ENCODE measurements around the gene SLC15A1.

SLC15A1 gene

DNA sequence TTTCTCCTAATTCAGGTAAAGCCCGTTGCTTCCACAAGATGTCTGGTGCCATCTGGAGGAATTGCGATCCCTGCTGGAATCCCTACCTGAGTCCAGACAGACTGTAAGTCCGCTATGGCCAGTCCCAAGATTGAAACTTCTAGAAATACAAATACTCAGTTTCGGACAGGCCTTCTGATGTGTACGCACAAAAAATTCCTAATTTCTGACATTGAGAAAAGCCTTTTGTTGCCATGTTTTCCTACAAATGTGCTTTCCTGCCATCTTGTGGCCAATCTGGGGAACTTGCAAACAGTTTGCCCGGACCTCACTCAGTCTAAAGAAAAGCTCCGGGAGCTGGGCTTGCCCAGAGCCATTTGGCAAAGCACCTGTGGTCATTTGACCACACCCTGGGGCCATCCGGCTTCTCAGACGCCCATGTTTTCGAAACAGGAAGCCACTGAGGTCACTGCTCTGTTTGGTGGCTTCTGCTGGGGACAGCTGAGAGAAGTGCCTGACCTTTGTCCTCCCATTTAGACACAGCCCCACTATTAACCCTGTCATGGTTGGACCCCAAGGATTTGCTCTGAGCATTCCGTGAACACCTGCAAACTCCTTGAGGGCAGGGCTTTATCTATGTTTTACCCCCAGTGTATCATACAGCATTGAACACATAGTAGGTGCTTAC, 79.4 kb downstream of the SLC15A1 start:
- H3K4me3 ChIP-seq (ENCODE audit: low read depth in 1 of 2, low read length in 2 of 2), result peak overlapping the region; percentile 23 to 36
- no peaks in the 10 kb centered on the region for H3K9me3 ChIP-seq (ENCODE audit: control insufficient read depth in 1 of 2, low read length in 2 of 2)
- no peaks in the 10 kb centered on the region for H3K27me3 ChIP-seq (ENCODE audit: control insufficient read depth in 1 of 2, insufficient read depth in 2 of 2, low read length in 2 of 2)
- H3K4me1 ChIP-seq (ENCODE audit: control insufficient read depth in 1 of 2, insufficient read depth in 2 of 2, low read length in 2 of 2), result peaks cover 10 to 15% of the 10 kb centered on the region in 2 donors
- no peak overlapping the region for H3K27ac ChIP-seq (ENCODE audit: low read depth, low read length)
- H3K36me3 ChIP-seq (ENCODE audit: control insufficient read depth in 1 of 2, insufficient read depth in 2 of 2, low read length in 2 of 2), result no peaks in the 10 kb centered on the region
- H3K9ac ChIP-seq (ENCODE audit: low read depth in 1 of 2, low read length in 2 of 2), result peak overlapping the region in 1 of 2 donors; percentile 26

GRCh38 chr13:98668155-98668554, 84.3 kb downstream of the SLC15A1 start:
- H3K36me3 ChIP-seq (ENCODE audit: control insufficient read depth in 1 of 2, insufficient read depth in 2 of 2, low read length in 2 of 2), result no peaks in the 10 kb centered on the region
- no peaks in the 10 kb centered on the region for H3K27me3 ChIP-seq (ENCODE audit: control insufficient read depth in 1 of 2, insufficient read depth in 2 of 2, low read length in 2 of 2)
- no peak overlapping the region for H3K27ac ChIP-seq (ENCODE audit: low read depth, low read length)
- no peak overlapping the region for H3K4me3 ChIP-seq (ENCODE audit: low read depth in 1 of 2, low read length in 2 of 2)
- no peaks in the 10 kb centered on the region for H3K9me3 ChIP-seq (ENCODE audit: control insufficient read depth in 1 of 2, low read length in 2 of 2)
- peaks cover 15 to 24% of the 10 kb centered on the region in 2 donors for H3K4me1 ChIP-seq (ENCODE audit: control insufficient read depth in 1 of 2, insufficient read depth in 2 of 2, low read length in 2 of 2)
- H3K9ac ChIP-seq (ENCODE audit: low read depth in 1 of 2, low read length in 2 of 2), result no peak overlapping the region

- no peak overlapping the region for H3K9ac ChIP-seq (ENCODE audit: low read depth in 1 of 2, low read length in 2 of 2)
- no peaks in the 10 kb centered on the region for H3K36me3 ChIP-seq (ENCODE audit: control insufficient read depth in 1 of 2, insufficient read depth in 2 of 2, low read length in 2 of 2)
- no peaks in the 10 kb centered on the region for H3K9me3 ChIP-seq (ENCODE audit: control insufficient read depth in 1 of 2, low read length in 2 of 2)
- H3K27me3 ChIP-seq (ENCODE audit: control insufficient read depth in 1 of 2, insufficient read depth in 2 of 2, low read length in 2 of 2), result no peaks in the 10 kb centered on the region
- H3K27ac ChIP-seq (ENCODE audit: low read depth, low read length), result no peak overlapping the region
- peaks cover 7 to 17% of the 10 kb centered on the region in 2 donors for H3K4me1 ChIP-seq (ENCODE audit: control insufficient read depth in 1 of 2, insufficient read depth in 2 of 2, low read length in 2 of 2)
- no peak overlapping the region for H3K4me3 ChIP-seq (ENCODE audit: low read depth in 1 of 2, low read length in 2 of 2)
Measured at GRCh38 chr13:98665638-98665995, 86.9 kb downstream of the SLC15A1 start.

- Histone ChIP-seq H3K27ac (ENCODE audit: low read depth, low read length) (no peak overlapping the region), H3K9ac (ENCODE audit: low read depth in 1 of 2, low read length in 2 of 2) (no peak overlapping the region), H3K27me3 (ENCODE audit: control insufficient read depth in 1 of 2, insufficient read depth in 2 of 2, low read length in 2 of 2) (no peaks in the 10 kb centered on the region), H3K4me3 (ENCODE audit: low read depth in 1 of 2, low read length in 2 of 2) (no peak overlapping the region), H3K4me1 (ENCODE audit: control insufficient read depth in 1 of 2, insufficient read depth in 2 of 2, low read length in 2 of 2) (peaks cover 7 to 17% of the 10 kb centered on the region in 2 donors), H3K9me3 (ENCODE audit: control insufficient read depth in 1 of 2, low read length in 2 of 2) (no peaks in the 10 kb centered on the region), H3K36me3 (ENCODE audit: control insufficient read depth in 1 of 2, insufficient read depth in 2 of 2, low read length in 2 of 2) (no peaks in the 10 kb centered on the region)
Measured at GRCh38 chr13:98664924-98665637, 87.4 kb downstream of the SLC15A1 start.

- Histone ChIP-seq H3K27ac (ENCODE audit: low read depth, low read length) (no peak overlapping the region), H3K4me1 (ENCODE audit: control insufficient read depth in 1 of 2, insufficient read depth in 2 of 2, low read length in 2 of 2) (peaks cover 7 to 17% of the 10 kb centered on the region in 2 donors), H3K36me3 (ENCODE audit: control insufficient read depth in 1 of 2, insufficient read depth in 2 of 2, low read length in 2 of 2) (no peaks in the 10 kb centered on the region), H3K4me3 (ENCODE audit: low read depth in 1 of 2, low read length in 2 of 2) (no peak overlapping the region), H3K9ac (ENCODE audit: low read depth in 1 of 2, low read length in 2 of 2) (no peak overlapping the region), H3K9me3 (ENCODE audit: control insufficient read depth in 1 of 2, low read length in 2 of 2) (no peaks in the 10 kb centered on the region), H3K27me3 (ENCODE audit: control insufficient read depth in 1 of 2, insufficient read depth in 2 of 2, low read length in 2 of 2) (no peaks in the 10 kb centered on the region)
Measured at GRCh38 chr13:98664510-98664909, 88.0 kb downstream of the SLC15A1 start.

- Histone ChIP-seq H3K9me3 (ENCODE audit: control insufficient read depth in 1 of 2, low read length in 2 of 2) (no peaks in the 10 kb centered on the region), H3K4me1 (ENCODE audit: control insufficient read depth in 1 of 2, insufficient read depth in 2 of 2, low read length in 2 of 2) (peaks cover 7 to 17% of the 10 kb centered on the region in 2 donors), H3K9ac (ENCODE audit: low read depth in 1 of 2, low read length in 2 of 2) (no peak overlapping the region), H3K36me3 (ENCODE audit: control insufficient read depth in 1 of 2, insufficient read depth in 2 of 2, low read length in 2 of 2) (no peaks in the 10 kb centered on the region), H3K27me3 (ENCODE audit: control insufficient read depth in 1 of 2, insufficient read depth in 2 of 2, low read length in 2 of 2) (no peaks in the 10 kb centered on the region), H3K4me3 (ENCODE audit: low read depth in 1 of 2, low read length in 2 of 2) (no peak overlapping the region), H3K27ac (ENCODE audit: low read depth, low read length) (no peak overlapping the region)
Measured at GRCh38 chr13:98664047-98664446, 88.4 kb downstream of the SLC15A1 start.

GRCh38 chr13:98658131-98658530, 94.3 kb downstream of the SLC15A1 start:
- Histone ChIP-seq H3K36me3 (ENCODE audit: control insufficient read depth in 1 of 2, insufficient read depth in 2 of 2, low read length in 2 of 2) (no peaks in the 10 kb centered on the region), H3K4me3 (ENCODE audit: low read depth in 1 of 2, low read length in 2 of 2) (no peak overlapping the region)

DNA sequence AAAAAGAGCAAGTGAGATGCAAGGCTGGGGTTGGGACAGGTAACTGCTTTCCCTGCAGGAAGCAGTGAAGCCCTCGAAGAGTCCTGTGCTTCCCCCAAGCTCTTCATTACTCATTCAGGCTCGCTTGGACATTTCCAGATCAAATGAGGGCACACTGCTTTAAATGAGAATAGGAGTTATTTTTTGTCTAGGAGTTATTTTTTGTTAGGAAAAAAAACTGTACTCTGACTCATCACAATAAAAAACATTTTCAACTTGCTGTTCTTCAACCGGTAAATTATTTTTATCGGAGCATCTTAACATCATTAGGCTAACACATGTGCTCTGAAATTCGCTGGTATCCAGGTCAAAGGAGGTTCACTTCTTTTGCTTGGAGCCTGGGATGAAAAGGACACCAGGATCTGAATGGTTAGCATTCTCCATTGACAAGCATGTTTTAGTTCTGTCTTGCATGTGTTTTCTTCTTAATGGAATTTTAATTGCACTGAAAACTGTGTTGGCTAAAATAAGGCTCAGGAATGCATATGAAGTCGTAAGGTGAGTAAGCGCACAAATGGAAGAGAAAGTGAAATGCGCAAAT, 94.9 kb downstream of the SLC15A1 start:
- Histone ChIP-seq H3K9ac (ENCODE audit: low read depth in 1 of 2, low read length in 2 of 2) (no peak overlapping the region), H3K36me3 (ENCODE audit: control insufficient read depth in 1 of 2, insufficient read depth in 2 of 2, low read length in 2 of 2) (no peaks in the 10 kb centered on the region), H3K4me3 (ENCODE audit: low read depth in 1 of 2, low read length in 2 of 2) (no peak overlapping the region), H3K27me3 (ENCODE audit: control insufficient read depth in 1 of 2, insufficient read depth in 2 of 2, low read length in 2 of 2) (no peaks in the 10 kb centered on the region), H3K27ac (ENCODE audit: low read depth, low read length) (no peak overlapping the region), H3K9me3 (ENCODE audit: control insufficient read depth in 1 of 2, low read length in 2 of 2) (no peaks in the 10 kb centered on the region), H3K4me1 (ENCODE audit: control insufficient read depth in 1 of 2, insufficient read depth in 2 of 2, low read length in 2 of 2) (peaks cover 9 to 14% of the 10 kb centered on the region in 2 donors)

More at GRCh38 chr13:98658131-98658530, 94.3 kb downstream of the SLC15A1 start:
- H3K27ac ChIP-seq (ENCODE audit: low read depth, low read length), result no peak overlapping the region
- H3K27me3 ChIP-seq (ENCODE audit: control insufficient read depth in 1 of 2, insufficient read depth in 2 of 2, low read length in 2 of 2), result no peaks in the 10 kb centered on the region
- H3K9me3 ChIP-seq (ENCODE audit: control insufficient read depth in 1 of 2, low read length in 2 of 2), result no peaks in the 10 kb centered on the region
- no peak overlapping the region for H3K9ac ChIP-seq (ENCODE audit: low read depth in 1 of 2, low read length in 2 of 2)
- H3K4me1 ChIP-seq (ENCODE audit: control insufficient read depth in 1 of 2, insufficient read depth in 2 of 2, low read length in 2 of 2), result peaks cover 5 to 9% of the 10 kb centered on the region in 2 donors

GRCh38 chr13:98656223-98656622, 96.2 kb downstream of the SLC15A1 start:
- peaks cover 21 to 26% of the 10 kb centered on the region in 2 donors for H3K4me1 ChIP-seq (ENCODE audit: control insufficient read depth in 1 of 2, insufficient read depth in 2 of 2, low read length in 2 of 2)
- no peaks in the 10 kb centered on the region for H3K9me3 ChIP-seq (ENCODE audit: control insufficient read depth in 1 of 2, low read length in 2 of 2)
- no peaks in the 10 kb centered on the region for H3K27me3 ChIP-seq (ENCODE audit: control insufficient read depth in 1 of 2, insufficient read depth in 2 of 2, low read length in 2 of 2)
- no peak overlapping the region for H3K27ac ChIP-seq (ENCODE audit: low read depth, low read length)
- H3K36me3 ChIP-seq (ENCODE audit: control insufficient read depth in 1 of 2, insufficient read depth in 2 of 2, low read length in 2 of 2), result no peaks in the 10 kb centered on the region
- no peak overlapping the region for H3K9ac ChIP-seq (ENCODE audit: low read depth in 1 of 2, low read length in 2 of 2)
- H3K4me3 ChIP-seq (ENCODE audit: low read depth in 1 of 2, low read length in 2 of 2), result no peak overlapping the region

DNA sequence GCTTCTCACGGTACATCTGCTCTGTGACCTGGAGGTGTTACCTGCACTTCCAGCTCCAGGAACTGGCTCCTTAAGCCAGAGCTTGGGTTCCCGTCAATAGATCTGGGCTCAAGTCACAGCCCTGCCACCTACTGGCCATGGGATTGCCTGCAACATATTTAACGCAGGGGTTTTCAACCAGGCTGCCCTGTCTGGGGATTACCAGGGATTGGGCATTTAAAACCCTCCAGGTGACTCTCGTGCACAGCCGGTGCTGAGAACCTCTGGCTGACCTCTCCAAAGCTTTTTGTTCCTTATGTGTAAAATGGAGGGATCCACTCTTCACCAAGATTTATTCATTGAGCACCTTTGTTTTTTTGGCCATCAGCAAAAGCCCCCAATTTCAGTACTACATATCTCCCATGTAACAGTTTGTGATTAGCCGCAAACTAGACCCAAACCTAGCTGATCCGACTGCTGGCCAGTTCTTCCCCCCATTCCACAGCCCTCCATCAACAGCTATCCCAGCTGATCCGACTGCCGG, 98.9 kb downstream of the SLC15A1 start:
- H3K4me1 ChIP-seq (ENCODE audit: control insufficient read depth in 1 of 2, insufficient read depth in 2 of 2, low read length in 2 of 2), result peaks cover 43 to 48% of the 10 kb centered on the region in 2 donors
- H3K36me3 ChIP-seq (ENCODE audit: control insufficient read depth in 1 of 2, insufficient read depth in 2 of 2, low read length in 2 of 2), result no peaks in the 10 kb centered on the region
- no peak overlapping the region for H3K27ac ChIP-seq (ENCODE audit: low read depth, low read length)
- no peak overlapping the region for H3K4me3 ChIP-seq (ENCODE audit: low read depth in 1 of 2, low read length in 2 of 2)
- no peaks in the 10 kb centered on the region for H3K27me3 ChIP-seq (ENCODE audit: control insufficient read depth in 1 of 2, insufficient read depth in 2 of 2, low read length in 2 of 2)
- H3K9me3 ChIP-seq (ENCODE audit: control insufficient read depth in 1 of 2, low read length in 2 of 2), result no peaks in the 10 kb centered on the region
- peak overlapping the region; percentile 8 to 28 for H3K9ac ChIP-seq (ENCODE audit: low read depth in 1 of 2, low read length in 2 of 2)

Measured in duodenal mucosa (tissue), 2 donors.